ENCODE results near the gene UIMC1.

UIMC1 gene

GRCh38 chr5:176901260-176902101 lies 105.1 kb downstream of the UIMC1 start:
- no peak for DNase-seq

GRCh38 chr5:176900780-176901204 lies 105.8 kb downstream of the UIMC1 start:
- DNase-seq = no peak

- no peak for DNase-seq
Observed at GRCh38 chr5:176899946-176900779, 106.4 kb downstream of the UIMC1 start.

DNA sequence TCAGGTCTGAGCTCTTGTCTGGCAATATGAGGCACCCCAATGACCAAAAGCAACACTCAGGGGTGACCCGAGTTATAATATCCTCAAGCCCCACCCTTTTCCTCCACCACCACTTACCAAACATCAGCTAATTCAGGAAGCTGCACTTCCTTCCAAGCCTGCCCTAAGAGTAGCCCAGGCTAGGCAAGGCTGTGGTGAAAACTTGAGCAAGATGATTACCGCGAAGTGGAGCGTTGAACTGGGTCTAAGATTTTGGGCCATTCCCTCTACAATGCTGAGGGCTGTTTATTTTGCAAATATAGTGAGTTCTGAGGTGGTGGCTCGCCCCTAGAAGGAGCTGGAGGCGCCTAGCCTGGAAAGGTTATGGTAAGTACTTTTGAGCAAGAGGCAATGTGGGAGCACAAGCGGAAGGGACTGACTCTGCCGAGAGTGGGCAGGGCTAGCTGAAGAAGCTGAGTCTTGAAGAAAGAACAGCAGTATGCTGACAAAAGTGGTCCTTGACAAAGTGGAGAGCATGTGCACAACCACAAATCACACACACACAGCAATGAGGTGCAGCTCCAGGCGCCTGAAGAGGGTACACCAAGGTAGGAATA lies 107.2 kb downstream of the UIMC1 start, which contains the start of gene HK3:
Gene HK3, minus strand, starts transcription at position 51 of the 596 bp plus-strand sequence. CDS start 3,187 bp downstream, outside the sequence.
- DNase-seq = no peak

DNA sequence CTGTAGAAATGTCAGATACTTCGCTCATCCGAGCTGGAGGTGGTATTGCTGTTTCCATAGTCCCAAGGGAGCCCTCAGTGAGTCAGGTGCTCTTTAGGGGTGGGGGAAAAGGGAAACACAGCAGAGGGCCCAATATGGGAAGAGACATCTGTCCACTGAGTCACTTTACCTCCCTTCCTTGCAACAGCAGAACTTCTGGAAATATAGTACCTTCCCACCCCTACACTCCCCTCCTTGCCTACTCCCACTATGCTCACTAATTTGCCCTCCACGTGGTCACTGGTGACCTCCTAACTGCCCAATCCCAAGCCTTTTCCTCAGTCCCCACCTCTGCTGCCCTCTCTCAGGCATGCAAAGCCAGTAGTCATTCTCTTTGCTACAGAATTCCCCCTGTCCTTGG lies 109.3 kb downstream of the UIMC1 start:
- no peak for DNase-seq

GRCh38 chr5:176895831-176896230 lies 110.7 kb downstream of the UIMC1 start:
- no peak for DNase-seq

DNA sequence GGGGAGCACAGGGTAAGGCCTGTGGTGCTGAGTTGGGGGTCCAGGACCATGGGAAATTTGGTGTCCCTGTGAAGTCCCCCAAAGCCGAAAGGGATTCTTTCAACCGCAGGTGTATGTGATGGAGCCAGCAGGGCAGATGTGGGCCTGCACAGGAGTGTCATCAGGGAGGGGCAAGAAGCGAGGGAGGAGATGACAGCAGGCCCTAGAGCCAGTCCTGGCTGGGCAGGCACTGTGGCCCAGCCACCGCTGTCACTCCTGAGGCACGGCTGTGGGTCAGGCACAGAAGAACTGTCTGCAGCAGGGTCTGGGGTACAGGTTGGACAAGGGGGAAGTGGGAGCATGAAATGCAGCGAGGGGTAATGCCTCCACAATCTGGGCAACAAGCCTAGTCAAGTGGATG lies 112.3 kb downstream of the UIMC1 start:
- DNase-seq = no peak

DNA sequence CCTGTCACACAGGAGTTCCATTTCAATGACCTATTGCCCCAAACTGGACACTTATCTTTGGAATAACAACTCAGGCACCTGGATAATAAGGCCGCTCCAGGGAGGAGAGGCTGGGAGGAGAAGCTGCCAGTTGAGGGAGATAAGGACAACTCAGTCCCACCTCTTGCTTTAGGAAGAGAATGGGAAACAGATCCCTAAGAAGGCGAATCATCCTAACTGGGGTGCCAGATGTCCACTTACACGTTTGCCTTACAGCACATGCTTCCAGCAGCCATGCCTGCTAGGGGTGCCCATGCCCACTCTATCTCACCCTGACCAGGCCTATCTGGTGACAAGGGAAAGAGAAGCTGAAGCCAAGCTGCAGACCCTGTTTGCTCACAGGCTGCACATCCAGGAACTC lies 113.9 kb downstream of the UIMC1 start:
- DNase-seq = no peak

- peak; percentile 10 for DNase-seq
Observed at GRCh38 chr5:176891331-176891958, 115.1 kb downstream of the UIMC1 start.

GRCh38 chr5:176890455-176891330 lies 115.9 kb downstream of the UIMC1 start:
- peak; percentile 17 for DNase-seq

GRCh38 chr5:176889321-176890280 lies 117.0 kb downstream of the UIMC1 start:
- peak; percentile 22 for DNase-seq

DNA sequence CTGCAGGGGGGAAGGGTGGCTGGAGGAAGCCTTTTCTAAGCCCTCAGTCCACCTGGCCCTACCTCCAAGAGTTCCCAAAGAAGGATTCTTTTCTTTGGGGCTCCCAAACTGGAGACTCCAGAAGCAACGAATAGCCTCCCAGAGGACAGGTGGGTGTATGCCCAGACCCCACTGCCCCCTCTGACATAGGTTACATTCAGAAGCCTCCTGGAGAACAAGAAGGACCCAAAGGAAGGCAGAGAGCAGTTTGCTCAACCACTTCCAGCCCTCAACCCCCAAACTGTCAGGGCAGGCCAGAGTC lies 117.8 kb downstream of the UIMC1 start:
- DNase-seq = no peak

GRCh38 chr5:176888016-176888864 lies 118.3 kb downstream of the UIMC1 start:
- peak; percentile 18 for DNase-seq

DNA sequence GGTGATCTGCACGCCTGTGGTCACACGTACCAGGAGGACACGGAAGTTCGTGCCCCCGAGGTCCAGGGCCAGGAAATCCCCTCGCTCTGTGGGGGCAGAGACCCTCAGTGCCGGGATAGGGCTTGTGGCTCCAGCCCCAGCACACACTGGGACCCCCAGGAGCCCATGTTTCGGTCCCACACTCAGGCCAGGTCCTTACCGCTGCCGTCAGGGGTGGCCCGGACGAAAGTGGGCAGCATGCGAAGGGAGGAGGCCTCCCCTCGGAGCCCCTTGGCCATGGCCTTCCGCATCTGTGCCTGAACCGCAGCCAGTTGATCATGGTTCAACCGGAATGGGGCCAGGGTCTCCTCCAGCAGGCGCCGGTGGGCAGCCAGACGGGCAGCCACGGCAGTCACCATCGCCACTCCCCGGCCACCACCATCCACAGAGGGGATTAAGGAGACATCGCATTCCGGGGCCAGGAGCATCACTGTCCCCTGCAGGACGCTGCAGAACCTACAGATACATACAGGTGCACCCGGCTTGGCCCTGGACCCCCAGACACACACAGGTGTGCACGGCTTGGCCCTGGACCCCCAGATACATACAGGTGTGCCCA lies 119.2 kb downstream of the UIMC1 start:
- peak; percentile 11 for DNase-seq

GRCh38 chr5:176886336-176887251 lies 120.0 kb downstream of the UIMC1 start:
- DNase-seq = peak; percentile 18

GRCh38 chr5:176884571-176884890 lies 122.0 kb downstream of the UIMC1 start:
- DNase-seq = peak; percentile 10

- no peak for DNase-seq
Observed at GRCh38 chr5:176883700-176884570, 122.6 kb downstream of the UIMC1 start.

- no peak for DNase-seq
Observed at GRCh38 chr5:176882567-176882903, 124.0 kb downstream of the UIMC1 start.
